Inflammatory macrophage (primary cell): Measurements from ENCODE around the gene KIF13A.

ENCODE experiments used
- DNase-seq, 2 donors: peaks; one replicate each; pipeline ENCODE4 v3.0.0-alpha.2; 2020 to 2022

KIF13A gene

DNA sequence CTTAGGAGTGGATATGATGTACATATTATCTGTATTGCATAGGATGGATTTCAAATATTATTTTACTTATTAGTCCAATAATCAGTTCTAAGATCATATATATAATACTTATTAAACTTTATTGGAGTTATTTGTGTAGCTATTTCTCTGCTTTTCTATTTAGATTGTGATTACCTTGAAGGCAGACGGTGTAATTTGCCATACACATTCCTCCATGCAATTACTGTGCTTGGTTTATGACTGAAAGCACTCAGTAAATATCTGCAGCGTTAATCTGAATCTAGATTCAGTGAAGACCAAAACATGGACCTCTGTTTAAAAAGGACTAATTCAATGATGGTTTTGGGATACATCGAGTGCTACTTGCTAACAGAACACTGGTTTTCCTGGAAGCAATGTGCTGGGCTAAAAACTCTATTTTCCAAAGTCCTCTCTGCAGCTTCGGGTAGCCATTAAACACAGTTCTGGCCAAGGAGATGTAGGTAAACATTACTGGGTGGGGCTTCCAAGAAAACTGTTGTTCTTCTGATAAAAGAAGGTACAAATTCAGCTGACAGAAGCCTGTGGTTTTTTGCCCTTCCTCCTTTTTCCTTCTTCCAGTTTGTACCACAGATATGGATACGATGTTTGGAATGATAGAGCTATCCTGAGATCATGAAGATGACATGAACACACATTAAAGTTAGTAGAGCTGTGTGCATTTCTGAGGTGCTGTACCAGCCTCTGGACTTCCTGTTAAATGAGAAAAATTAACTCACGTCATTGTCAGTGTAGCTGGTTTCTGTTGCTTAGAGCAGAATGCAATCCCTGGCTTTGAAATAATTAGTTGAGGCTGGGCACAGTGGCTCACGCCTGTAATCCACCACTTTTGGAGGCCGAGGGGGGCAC is 144.3 kb downstream of the KIF13A start:
- no peak for DNase-seq

- no peak for DNase-seq
These were observed 145.2 kb downstream of the KIF13A start for GRCh38 chr6:17842014-17842776.

GRCh38 chr6:17839513-17840223 is 147.8 kb downstream of the KIF13A start:
- no peak for DNase-seq

GRCh38 chr6:17836293-17836692 is 151.1 kb downstream of the KIF13A start:
- DNase-seq = peak in 1 of 2 donors; percentile 7

DNA sequence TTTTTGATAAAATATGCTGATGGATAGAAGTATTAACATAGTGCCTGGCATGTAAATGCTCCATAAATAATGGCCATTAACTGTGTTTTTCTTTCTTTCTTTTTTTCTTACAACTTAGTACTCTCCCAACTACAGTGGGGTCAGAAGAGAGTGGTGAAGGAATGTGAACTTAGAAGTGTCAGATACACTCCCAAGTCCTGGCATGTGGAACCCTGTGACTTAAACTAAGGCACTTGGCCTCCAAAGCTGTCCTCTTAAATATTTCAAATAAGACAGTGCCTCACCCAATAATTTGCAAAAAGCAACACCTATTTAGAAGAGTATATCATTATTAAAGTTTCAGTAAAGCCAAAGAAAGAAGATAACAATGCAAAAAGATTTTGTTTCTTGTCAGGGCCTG is 151.7 kb downstream of the KIF13A start:
- DNase-seq = no peak

- no peak for DNase-seq
These were observed 156.3 kb downstream of the KIF13A start for GRCh38 chr6:17831135-17831534.

GRCh38 chr6:17829905-17830304 is 157.5 kb downstream of the KIF13A start:
- no peak for DNase-seq

DNA sequence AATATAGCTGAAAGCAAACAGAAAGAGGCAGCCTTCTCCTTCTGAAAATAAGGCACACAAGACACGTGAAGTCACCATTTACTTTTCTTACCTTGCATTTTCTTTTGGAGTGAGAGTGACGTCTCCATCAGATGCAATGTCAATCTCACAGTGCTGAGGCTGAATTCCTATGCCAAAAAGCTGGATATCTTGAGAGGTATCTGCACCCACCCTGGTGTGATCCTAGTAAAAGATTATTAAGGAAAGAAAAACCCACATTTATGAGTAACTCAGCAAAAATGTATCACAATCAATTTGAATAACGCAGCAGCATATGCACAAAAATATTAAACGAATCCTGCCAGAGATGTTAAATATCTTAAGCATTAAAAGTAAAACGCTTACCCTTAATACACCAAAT is 159.3 kb downstream of the KIF13A start:
- DNase-seq = no peak

DNA sequence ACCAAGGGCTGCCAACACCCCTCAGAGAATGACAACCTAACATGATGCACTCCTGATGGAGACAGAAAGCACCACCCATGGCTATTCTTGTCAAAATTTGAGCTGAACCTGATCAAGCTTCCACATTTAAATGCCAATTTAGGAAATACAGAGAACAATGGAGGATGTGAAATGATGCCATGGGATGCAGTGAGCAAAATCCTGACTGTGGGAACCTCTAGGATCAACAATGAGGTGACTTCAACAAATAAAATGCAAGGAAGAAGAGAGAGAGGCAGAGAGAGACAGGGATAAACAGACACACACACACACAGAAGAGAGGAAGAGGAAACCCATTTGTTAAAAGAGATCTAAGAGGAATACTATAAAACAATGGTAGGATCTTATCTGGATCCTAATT is 161.1 kb downstream of the KIF13A start:
- DNase-seq = no peak

GRCh38 chr6:17820055-17820454 is 167.4 kb downstream of the KIF13A start:
- peak; percentile 19 to 27 for DNase-seq

GRCh38 chr6:17817763-17818162 is 169.7 kb downstream of the KIF13A start:
- DNase-seq = no peak

DNA sequence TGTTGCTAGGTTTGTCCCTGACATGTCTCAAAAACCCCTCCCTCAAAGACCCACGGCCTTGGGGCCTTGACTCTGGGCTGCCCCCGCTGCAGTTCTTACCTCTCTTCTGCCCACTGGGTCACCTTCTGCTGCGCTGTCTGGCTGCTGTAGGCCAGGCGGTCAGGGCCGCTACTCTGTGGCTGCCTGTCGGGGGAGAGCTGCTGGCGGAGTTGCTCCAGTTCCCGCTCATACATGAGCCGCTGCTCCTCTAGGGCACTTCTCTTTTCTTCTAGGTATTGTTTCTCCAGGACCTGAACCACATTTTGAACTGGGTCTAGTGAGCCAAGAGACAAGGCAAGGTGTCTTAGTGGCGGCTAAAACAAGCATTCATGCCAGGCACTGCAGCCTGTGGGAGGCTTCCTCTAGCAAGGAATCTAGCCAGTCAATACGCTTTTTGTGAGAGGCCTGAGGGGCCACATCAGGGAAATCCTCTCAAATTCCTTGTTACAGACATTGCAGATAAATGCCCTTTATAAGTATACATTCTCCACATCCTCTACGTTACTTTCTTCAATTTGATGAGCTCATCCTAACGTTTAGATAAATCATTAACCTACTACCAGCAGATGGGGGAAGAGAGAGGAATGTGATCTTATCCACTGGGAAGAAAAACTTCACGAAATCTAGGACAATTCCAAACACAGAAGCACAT is 170.4 kb downstream of the KIF13A start:
- no peak for DNase-seq

DNA sequence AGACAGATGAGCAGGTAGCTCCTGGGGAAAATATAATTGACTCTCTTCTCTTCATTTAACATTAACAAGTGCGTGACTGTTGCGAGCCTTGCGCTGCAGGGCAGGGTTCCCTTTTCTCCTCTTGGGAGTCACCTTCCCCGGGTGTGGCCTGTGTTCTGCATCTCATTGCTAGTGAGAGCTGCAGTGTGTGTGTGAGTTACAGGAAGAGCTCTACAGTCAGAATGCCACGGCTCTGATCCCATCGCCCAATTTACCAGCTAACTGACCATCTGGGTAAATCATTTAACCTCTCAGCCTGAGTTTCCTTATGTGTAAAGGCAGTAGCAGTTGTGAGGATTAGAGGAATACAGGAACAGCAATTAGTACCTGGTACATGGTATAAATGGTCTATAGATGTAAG is 173.9 kb downstream of the KIF13A start:
- no peak for DNase-seq

DNA sequence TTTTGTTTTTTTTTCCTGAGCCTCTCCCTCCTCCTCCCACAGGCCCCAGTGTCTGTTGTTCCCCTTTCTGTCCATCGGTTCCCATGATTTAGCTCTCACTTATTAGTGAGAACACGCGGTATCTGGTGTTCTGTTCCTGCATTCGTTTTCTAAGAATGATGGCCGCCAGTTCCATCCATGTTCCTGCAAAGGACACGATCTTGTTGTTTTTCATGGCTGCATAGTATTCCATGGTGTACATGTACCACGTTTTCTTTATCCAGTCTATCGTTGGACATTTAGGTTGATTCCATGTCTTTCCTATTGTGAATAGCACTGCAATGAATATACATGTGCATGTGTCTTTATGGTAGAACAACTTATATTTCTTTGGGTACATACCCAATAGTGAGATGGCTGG is 175.1 kb downstream of the KIF13A start:
- no peak for DNase-seq

DNA sequence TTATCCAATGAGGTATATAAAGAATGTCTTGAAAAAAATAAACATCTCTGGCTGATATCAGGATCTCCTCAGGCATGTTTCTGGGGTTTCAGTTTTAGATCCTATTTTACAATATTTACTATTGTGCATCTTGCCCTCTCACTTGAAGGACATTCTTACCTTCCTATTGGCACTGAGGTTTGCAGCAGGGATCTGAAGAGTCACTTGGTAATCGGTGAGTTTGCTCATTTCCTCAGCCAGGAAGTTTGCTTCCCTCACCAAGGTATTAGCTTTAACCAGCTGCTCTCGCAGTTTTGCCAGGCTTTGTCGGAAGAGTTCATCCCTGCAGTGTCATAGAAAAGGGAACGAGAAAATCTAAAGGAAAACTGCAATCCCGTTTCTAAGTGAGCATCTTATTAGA is 178.8 kb downstream of the KIF13A start:
- DNase-seq = no peak

DNA sequence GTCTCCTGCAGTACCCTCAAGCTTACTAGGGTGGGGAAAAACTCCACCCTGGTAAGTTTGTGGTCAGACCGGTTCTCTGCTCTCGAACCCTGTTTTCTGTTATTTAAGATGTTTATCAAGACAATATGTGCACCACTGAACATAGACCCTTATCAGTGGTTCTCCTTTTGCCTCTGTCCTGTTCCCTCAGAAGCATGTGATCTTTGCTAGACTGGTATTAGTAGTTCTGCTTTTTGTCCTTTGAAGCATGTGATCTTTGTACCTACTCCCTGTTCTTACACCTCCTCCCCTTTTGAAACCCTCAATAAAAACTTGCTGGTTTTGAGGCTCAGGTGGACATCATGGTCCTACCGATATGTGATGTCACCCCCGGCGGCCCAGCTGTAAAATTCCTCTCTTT is 180.0 kb downstream of the KIF13A start:
- peak; percentile 39 to 52 for DNase-seq

GRCh38 chr6:17803409-17803808 is 184.0 kb downstream of the KIF13A start:
- no peak for DNase-seq

GRCh38 chr6:17798477-17799154 is 188.8 kb downstream of the KIF13A start:
- DNase-seq = no peak

DNA sequence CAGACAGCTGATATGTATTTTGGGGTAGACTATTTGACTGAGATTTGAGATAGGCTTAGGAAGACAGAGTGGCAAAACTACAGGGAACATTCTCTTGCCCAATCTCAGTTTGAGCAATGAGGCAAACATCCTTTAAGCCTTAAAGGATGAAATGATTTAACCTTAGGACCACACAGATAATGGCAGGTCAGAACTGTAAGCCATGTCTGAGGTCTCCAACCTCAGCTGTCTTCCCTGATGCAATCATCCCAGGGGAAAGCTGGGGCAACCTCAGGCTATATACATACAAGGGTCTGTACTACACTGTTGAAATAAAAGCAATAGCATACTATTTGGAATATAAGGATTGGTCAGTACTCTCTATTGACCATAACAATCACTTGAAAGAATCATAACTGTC is 196.9 kb downstream of the KIF13A start:
- no peak for DNase-seq

GRCh38 chr6:17785094-17785787 is 202.2 kb downstream of the KIF13A start:
- no peak for DNase-seq

DNA sequence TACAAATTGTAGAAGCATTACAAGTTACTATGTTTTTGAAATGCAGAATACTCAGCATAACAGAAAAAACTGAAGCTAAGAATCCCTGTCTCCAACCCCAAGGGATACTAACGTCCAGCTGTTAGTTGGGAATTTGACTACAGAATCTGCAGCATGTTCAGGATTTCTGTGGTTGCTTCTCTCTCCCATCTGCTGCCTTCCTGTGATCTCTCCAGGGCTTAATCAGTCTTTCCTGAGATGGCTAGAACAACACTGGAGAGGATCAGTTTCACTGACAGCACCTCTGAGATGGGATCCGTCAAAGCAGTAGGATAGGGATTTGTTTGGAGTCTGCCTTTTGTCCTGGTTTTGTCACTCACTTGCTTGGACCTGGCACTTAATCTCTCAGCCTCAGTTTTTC is 207.4 kb downstream of the KIF13A start:
- no peak for DNase-seq
